OCI-LY1 (cell line): ENCODE data around the gene NAV3.

Source experiments
- H2AFZ ChIP-seq: fragments of 200-600 bp; sonication (generic), shearing (Covaris generic); 2 replicates; pipeline ENCODE4 v1.6.0; 2014; ENCODE audit warnings: antibody characterized with exemption, mild to moderate bottlenecking, low read length
- H3F3A ChIP-seq: fragments of 200-600 bp; sonication (generic), shearing (Covaris generic); 2 replicates; pipeline ENCODE4 v1.6.0; 2014; ENCODE audit warnings: mild to moderate bottlenecking, antibody characterized with exemption, low read length, moderate library complexity; ENCODE audit not compliant: insufficient read depth
- H3K27ac ChIP-seq: fragments of 200-600 bp; sonication (generic); 2 replicates; pipeline ENCODE4 v1.5.1; 2014; ENCODE audit warnings: low read length, mixed run types, mild to moderate bottlenecking, low read depth; ENCODE audit not compliant: poor library complexity, severe bottlenecking
- H3K27me3 ChIP-seq: fragments of 200-600 bp; sonication (generic); 2 replicates; pipeline ENCODE4 v1.6.0; 2014; ENCODE audit warnings: antibody characterized with exemption, mild to moderate bottlenecking, low read length, moderate library complexity; ENCODE audit not compliant: insufficient read depth
- H3K36me3 ChIP-seq: fragments of 200-600 bp; sonication (generic); 2 replicates; pipeline ENCODE4 v1.6.1; 2014; ENCODE audit warnings: mild to moderate bottlenecking, antibody characterized with exemption, low read length, moderate library complexity, mixed read lengths; ENCODE audit not compliant: insufficient read depth
- H3K4me1 ChIP-seq: fragments of 200-600 bp; sonication (generic); 2 replicates; pipeline ENCODE4 v1.5.1; 2014; ENCODE audit warnings: mild to moderate bottlenecking, low read length, moderate library complexity; ENCODE audit not compliant: insufficient read depth, severe bottlenecking
- H3K4me2 ChIP-seq: fragments of 200-600 bp; sonication (generic), shearing (Covaris generic); 2 replicates; pipeline ENCODE4 v1.6.1; 2014; ENCODE audit warnings: low read length
- H3K4me3 ChIP-seq: fragments of 200-600 bp; sonication (generic); 2 replicates; pipeline ENCODE4 v1.5.1; 2014; ENCODE audit warnings: low read length, low read depth, mild to moderate bottlenecking, mixed read lengths; ENCODE audit not compliant: poor library complexity, severe bottlenecking
- H3K79me2 ChIP-seq: fragments of 200-600 bp; shearing (Covaris generic); 2 replicates; pipeline ENCODE4 v1.6.1; 2016; ENCODE audit warnings: mixed run types, low read length, mixed read lengths; ENCODE audit not compliant: insufficient read depth
- H3K9ac ChIP-seq: fragments of 200-600 bp; sonication (generic), shearing (Covaris generic); 2 replicates; pipeline ENCODE4 v1.6.1; 2014; ENCODE audit warnings: mild to moderate bottlenecking, low read length, mixed read lengths
- H3K9me2 ChIP-seq: fragments of 200-600 bp; sonication (generic), shearing (Covaris generic); 2 replicates; pipeline ENCODE4 v1.6.1; 2014; ENCODE audit warnings: low read depth, mild to moderate bottlenecking, low read length, mixed read lengths
- H3K9me3 ChIP-seq: fragments of 200-600 bp; shearing (Covaris generic); 2 replicates; pipeline ENCODE4 v1.6.1; 2014; ENCODE audit warnings: low read length, mixed read lengths
- H4K20me1 ChIP-seq: fragments of 200-600 bp; sonication (generic), shearing (Covaris generic); 2 replicates; pipeline ENCODE4 v1.6.0; 2016; ENCODE audit warnings: mild to moderate bottlenecking, low read length; ENCODE audit not compliant: insufficient read depth
- EZH2 ChIP-seq: fragments of 200-600 bp; sonication (generic), shearing (Covaris generic); IDR thresholded peaks from 2 replicates; pipeline ENCODE4 v1.8.0; 2017; ENCODE audit warnings: borderline replicate concordance, mixed run types, mild to moderate bottlenecking, antibody characterized with exemption, low read length, moderate library complexity, mixed read lengths
- TF ChIP-seq, protein P1 (sequence below): fragments of 200-600 bp; sonication (generic), shearing (Covaris generic); IDR thresholded peaks from 2 replicates; pipeline ENCODE4 v1.5.1; 2017; ENCODE audit warnings: mild to moderate bottlenecking, antibody characterized with exemption, low read length, moderate library complexity, mixed read lengths

Gene NAV3

DNA sequence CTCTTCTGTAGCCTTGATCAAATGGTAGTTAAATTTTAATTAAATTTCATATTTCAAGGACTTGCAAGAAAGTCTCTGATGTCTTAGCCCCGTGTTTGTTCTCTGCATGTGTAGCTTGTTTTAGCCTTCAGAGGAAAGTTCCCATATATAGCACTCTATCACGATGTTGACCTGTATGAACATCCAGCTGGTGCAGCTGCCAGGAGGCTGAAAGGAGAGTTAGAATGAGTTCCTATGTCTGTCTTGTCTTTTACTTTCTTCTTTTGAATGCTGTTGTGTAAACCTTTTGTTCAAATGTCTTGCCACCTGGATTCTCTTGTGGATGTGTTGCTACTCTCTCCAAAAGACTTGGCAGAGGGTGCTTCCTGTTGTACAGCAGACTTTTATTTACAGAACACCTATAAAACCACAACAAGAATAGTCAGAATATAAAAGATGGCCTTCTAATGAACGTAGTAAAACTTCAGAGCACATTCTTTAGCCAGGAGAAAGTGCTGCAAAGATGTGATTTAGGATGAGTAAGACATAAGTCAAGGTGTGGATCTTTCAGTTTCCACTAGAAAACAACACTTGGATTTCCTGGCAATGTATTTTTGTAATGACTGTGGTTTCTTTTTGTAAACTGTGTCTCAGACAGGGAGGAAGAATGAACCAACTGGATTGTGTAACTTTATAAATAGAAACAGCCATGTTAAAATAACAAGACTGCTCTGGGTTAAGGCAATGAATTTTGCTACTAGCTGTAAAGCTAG lies 17.2 kb downstream of the NAV3 start:
- Histone ChIP-seq H3K27ac (peak overlapping the region; percentile 96), H3K4me2 (peak overlapping the region; percentile 68)

DNA sequence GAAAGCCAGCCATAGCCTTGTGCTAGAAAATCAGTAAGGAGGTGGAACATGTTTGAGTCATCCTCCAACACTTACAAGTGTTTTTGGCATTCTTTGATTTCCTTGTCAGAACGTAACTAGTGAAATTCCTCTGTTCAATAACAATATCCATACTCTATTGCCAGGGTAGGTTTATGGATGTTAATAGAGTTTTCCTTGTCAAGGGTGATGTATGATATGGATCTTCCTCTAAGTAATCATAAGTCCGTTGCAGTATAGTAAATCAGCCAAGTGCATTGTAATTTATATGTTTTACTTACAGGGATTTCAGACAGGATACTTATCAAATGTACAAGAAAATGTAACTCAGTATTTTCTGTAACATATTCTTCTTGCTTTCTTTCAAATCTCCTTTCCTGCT lies 19.4 kb downstream of the NAV3 start:
- H3F3A ChIP-seq: no peaks in the 10 kb centered on the region
- no peaks in the 10 kb centered on the region for H3K79me2 ChIP-seq
- no peaks in the 10 kb centered on the region for H3K9me3 ChIP-seq
- no peak overlapping the region for H3K9ac ChIP-seq
- no peaks in the 10 kb centered on the region for H3K36me3 ChIP-seq
- no peak overlapping the region for H3K4me3 ChIP-seq
- peak overlapping the region; percentile 33 for H3K27ac ChIP-seq
- no peaks in the 10 kb centered on the region for H3K27me3 ChIP-seq
- TF ChIP-seq EZH2: no peak
- TF ChIP-seq, protein P1, sequence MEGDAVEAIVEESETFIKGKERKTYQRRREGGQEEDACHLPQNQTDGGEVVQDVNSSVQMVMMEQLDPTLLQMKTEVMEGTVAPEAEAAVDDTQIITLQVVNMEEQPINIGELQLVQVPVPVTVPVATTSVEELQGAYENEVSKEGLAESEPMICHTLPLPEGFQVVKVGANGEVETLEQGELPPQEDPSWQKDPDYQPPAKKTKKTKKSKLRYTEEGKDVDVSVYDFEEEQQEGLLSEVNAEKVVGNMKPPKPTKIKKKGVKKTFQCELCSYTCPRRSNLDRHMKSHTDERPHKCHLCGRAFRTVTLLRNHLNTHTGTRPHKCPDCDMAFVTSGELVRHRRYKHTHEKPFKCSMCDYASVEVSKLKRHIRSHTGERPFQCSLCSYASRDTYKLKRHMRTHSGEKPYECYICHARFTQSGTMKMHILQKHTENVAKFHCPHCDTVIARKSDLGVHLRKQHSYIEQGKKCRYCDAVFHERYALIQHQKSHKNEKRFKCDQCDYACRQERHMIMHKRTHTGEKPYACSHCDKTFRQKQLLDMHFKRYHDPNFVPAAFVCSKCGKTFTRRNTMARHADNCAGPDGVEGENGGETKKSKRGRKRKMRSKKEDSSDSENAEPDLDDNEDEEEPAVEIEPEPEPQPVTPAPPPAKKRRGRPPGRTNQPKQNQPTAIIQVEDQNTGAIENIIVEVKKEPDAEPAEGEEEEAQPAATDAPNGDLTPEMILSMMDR: no peak
- peak overlapping the region; percentile 70 for H2AFZ ChIP-seq
- no peak overlapping the region for H3K4me2 ChIP-seq
- no peaks in the 10 kb centered on the region for H3K9me2 ChIP-seq
- peaks cover 61% of the 10 kb centered on the region for H3K4me1 ChIP-seq
- no peaks in the 10 kb centered on the region for H4K20me1 ChIP-seq

More for the DNA sequence above, 17.2 kb downstream of the NAV3 start:
- H3K79me2 ChIP-seq: no peaks in the 10 kb centered on the region
- no peaks in the 10 kb centered on the region for H3K36me3 ChIP-seq
- peak overlapping the region; percentile 50 for H3K9ac ChIP-seq
- H3K9me3 ChIP-seq: no peaks in the 10 kb centered on the region
- no peaks in the 10 kb centered on the region for H3K27me3 ChIP-seq
- TF ChIP-seq EZH2: no peak
- TF ChIP-seq, protein P1: no peak
- H3K4me1 ChIP-seq: peaks cover 78% of the 10 kb centered on the region
- peak overlapping the region; percentile 27 for H3K4me3 ChIP-seq
- no peaks in the 10 kb centered on the region for H3F3A ChIP-seq
- H4K20me1 ChIP-seq: no peaks in the 10 kb centered on the region
- no peak overlapping the region for H2AFZ ChIP-seq
- no peaks in the 10 kb centered on the region for H3K9me2 ChIP-seq

DNA sequence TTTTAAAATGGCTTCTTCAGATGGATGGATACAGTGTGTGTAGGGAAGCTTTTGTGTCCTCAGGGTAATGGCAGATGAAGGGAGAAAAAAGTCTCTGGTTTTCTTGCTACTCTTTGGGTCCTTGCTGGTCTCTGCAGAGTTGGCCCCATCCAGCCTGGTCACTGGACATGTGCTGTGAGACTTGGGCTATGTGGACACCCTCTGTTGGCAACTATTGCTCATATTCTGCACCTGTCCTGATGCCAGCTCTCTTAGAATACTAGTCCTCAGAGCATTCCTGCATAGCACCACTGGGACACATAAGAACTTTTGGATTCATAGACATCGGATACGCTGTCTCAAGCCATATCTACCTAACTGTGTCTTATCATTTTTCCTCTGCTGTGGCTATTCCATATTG lies 20.0 kb downstream of the NAV3 start:
- H3K9ac ChIP-seq: no peak overlapping the region
- no peaks in the 10 kb centered on the region for H3F3A ChIP-seq
- H3K9me3 ChIP-seq: no peaks in the 10 kb centered on the region
- TF ChIP-seq EZH2: no peak
- TF ChIP-seq, protein P1: no peak
- peak overlapping the region; percentile 33 for H3K27ac ChIP-seq
- no peaks in the 10 kb centered on the region for H3K27me3 ChIP-seq
- H3K4me3 ChIP-seq: no peak overlapping the region
- H3K79me2 ChIP-seq: no peaks in the 10 kb centered on the region
- no peaks in the 10 kb centered on the region for H3K9me2 ChIP-seq
- H3K4me2 ChIP-seq: no peak overlapping the region
- H3K36me3 ChIP-seq: no peaks in the 10 kb centered on the region
- H3K4me1 ChIP-seq: peaks cover 59% of the 10 kb centered on the region
- peak overlapping the region; percentile 70; the same call in 1 of the 2 replicates for H2AFZ ChIP-seq
- H4K20me1 ChIP-seq: no peaks in the 10 kb centered on the region
